Measurements from ENCODE around the gene NEURL1B. TPM values are rescaled to one million over a fixed set of nuclear protein-coding genes. Genes with fewer than 3 reads are reported as not detected.

NEURL1B gene
- total and polyA plus RNA-seq, 10 of the 15 experiments (the other 5 are each of a cell fraction or from before 2014, with no cell fraction given), result 0.04 to 0.28 (median 0.05) TPM; not detected in 4

GRCh38 chr5:172672681-172673080 is 31.6 kb downstream of the NEURL1B start:
- ChIA-PET POLR2A (no interaction called here), RAD21 (ENCODE audit: unreplicated experiment) (interaction anchor here (1.1 kb wide), 1 partner anchor 44 kb away, joined by 3 read pairs; no protein-coding TSS in a partner anchor), CTCF (interaction anchor here (1.1 to 1.5 kb wide), 2 partner anchors 12 to 42 kb away, joined by 3 to 4 read pairs; no protein-coding TSS in a partner anchor), SMC1A (ENCODE audit: uncharacterized antibody, unreplicated experiment) (no interaction called here)
- no peak for TF ChIP-seq FOXK2 (IDR thresholded peaks at IDR 0.05)
- TF ChIP-seq TCF12 (IDR thresholded peaks at IDR 0.05; ENCODE audit: low read depth, low read length), result no peak
- no peak for TF ChIP-seq NBN (IDR thresholded peaks at IDR 0.05)
- TF ChIP-seq TCF3 (IDR thresholded peaks at IDR 0.05; ENCODE audit: borderline replicate concordance, insufficient read depth, low read depth, low read length), result no peak
- no peak for TF ChIP-seq GABPA (IDR thresholded peaks at IDR 0.05; ENCODE audit: low read depth)
- no peak for TF ChIP-seq BCLAF1 (IDR thresholded peaks at IDR 0.05)
- TF ChIP-seq SREBF2 (IDR thresholded peaks at IDR 0.05; ENCODE audit: low read length), result no peak
- BruUV-seq (replicated peaks), result no TSS peak
- H3K4me1 ChIP-seq (ENCODE audit: control insufficient read depth, insufficient read depth, low read length), result no peaks in the 10 kb centered on the region
- no peak for FAIRE-seq
- no peaks in the 10 kb centered on the region for H3K9me3 ChIP-seq (replicated peaks; ENCODE audit: control insufficient read depth, insufficient read depth, low read length)
- DNase-seq (ENCODE audit: low read depth, low spot score), result no peak
- no peak overlapping the region for H3K4me2 ChIP-seq (ENCODE audit: control insufficient read depth, insufficient read depth)
- no peak overlapping the region for H3K4me3 ChIP-seq
- H3K27ac ChIP-seq (ENCODE audit: control insufficient read depth, insufficient read depth), result no peak overlapping the region
- 2% methylated on average over 2 of the region's 2 CpGs for WGBS (ENCODE audit: insufficient coverage, insufficient replicate concordance, low lambda C conversion rate, missing lambda C conversion rate)
- in situ Hi-C loops (cut with MboI) (no loop called here), intact Hi-C loops (cut with micrococcal nuclease; ENCODE audit: unreplicated experiment) (no loop called here)
- no peak overlapping the region for H3K9ac ChIP-seq (ENCODE audit: control insufficient read depth, insufficient read depth, low read length)
- H2AFZ ChIP-seq (ENCODE audit: control insufficient read depth, low read depth, low read length), result no peak overlapping the region
- H3K27me3 ChIP-seq (replicated peaks in 1 of 2; ENCODE audit: control insufficient read depth in 2 of 2, insufficient read depth in 2 of 2, low read length in 1 of 2), result peaks cover 0 to 3% of the 10 kb centered on the region in 2 experiments; a peak in 1 of 4 replicates
- no peaks in the 10 kb centered on the region for H3K79me2 ChIP-seq (ENCODE audit: control insufficient read depth, insufficient read depth, low read length)
- H4K20me1 ChIP-seq (ENCODE audit: control insufficient read depth, insufficient read depth), result no peaks in the 10 kb centered on the region
- no peak for ATAC-seq
- H3K36me3 ChIP-seq (ENCODE audit: control insufficient read depth in 2 of 2, insufficient read depth in 2 of 2, low read length in 1 of 2), result no peaks in the 10 kb centered on the region
